ENCODE data around the gene OR2AK2.
"Not testable (repeated sequence)": the region's sequence is repeated elsewhere in the genome, so short reads cannot be mapped to it uniquely, and the experiment has no call there.

Gene OR2AK2, protein sequence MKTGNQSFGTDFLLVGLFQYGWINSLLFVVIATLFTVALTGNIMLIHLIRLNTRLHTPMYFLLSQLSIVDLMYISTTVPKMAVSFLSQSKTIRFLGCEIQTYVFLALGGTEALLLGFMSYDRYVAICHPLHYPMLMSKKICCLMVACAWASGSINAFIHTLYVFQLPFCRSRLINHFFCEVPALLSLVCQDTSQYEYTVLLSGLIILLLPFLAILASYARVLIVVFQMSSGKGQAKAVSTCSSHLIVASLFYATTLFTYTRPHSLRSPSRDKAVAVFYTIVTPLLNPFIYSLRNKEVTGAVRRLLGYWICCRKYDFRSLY

DNA sequence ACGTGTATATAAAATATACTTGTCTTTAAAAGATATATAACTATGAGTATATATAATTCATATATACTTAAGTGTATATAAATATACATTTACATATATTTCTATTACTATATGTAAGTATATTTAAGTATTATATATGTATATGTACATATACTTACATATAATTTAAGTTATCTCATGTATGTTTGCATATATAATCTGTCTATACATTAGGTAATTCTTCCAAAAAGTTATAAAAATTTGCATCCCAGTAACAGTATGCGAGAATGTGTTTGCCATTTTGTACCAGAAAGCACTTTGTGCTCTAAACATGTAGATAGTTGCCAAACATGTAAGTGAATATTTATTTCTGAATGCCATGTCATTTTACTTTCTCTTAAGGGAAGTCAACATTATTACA is at the start of gene OR2AK2:
Gene OR2AK2 (plus strand): TSS at position 301 of the 400 bp plus-strand sequence. CDS start 144 bp downstream, outside the sequence.
- Histone ChIP-seq H3K27me3 (no peaks in the 10 kb centered on the region), H3K4me2 (no peak within 1 kb of the TSS), H3K9me3 (no peaks in the 10 kb centered on the region), H3K4me1 (peaks cover 9% of the 10 kb centered on the region; the same call in 1 of the 2 replicates), H3K27ac (no peak within 1 kb of the TSS), H3K4me3 (no peak within 1 kb of the TSS), H3K9ac (no peak within 1 kb of the TSS), H4K20me1 (no peaks in the 10 kb centered on the region), H3K36me3 (no peaks in the 10 kb centered on the region)
- no peak for TF ChIP-seq Cebpa-rat (IDR thresholded peaks at IDR 0.05)

DNA sequence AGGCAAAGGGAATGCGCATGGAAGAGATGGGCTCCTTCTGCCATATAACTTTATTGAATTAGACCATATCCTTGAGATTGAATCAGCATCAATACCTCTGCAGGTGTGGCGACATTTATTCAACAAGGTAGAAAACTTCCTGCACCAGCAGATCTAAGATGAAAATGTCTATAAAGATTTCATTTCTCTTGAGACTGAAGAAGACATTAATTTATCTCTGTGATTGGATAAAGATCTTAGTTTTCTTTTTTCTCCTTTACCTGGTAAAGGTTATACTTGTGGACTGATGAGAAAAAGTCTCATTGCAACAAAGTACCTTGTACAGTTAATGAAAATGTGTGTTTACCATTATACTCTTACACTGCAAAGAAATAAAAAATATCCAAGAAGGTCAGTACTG is 45.1 kb upstream of the OR2AK2 start, which contains the start of gene OR2T8:
Gene OR2T8 (plus strand): TSS at position 301 of the 400 bp plus-strand sequence. CDS start 766 bp downstream, outside the sequence.
- H3K9ac ChIP-seq: no peak within 1 kb of the TSS
- H3K4me3 ChIP-seq: no peak within 1 kb of the TSS
- no peak within 1 kb of the TSS for H3K27ac ChIP-seq
- H3K9me3 ChIP-seq: no peaks in the 10 kb centered on the region
- TF ChIP-seq Cebpa-rat (IDR thresholded peaks at IDR 0.05): no peak
- H3K27me3 ChIP-seq: no peaks in the 10 kb centered on the region
- H3K4me1 ChIP-seq: no peaks in the 10 kb centered on the region
- H4K20me1 ChIP-seq: no peaks in the 10 kb centered on the region
- no peak within 1 kb of the TSS for H3K4me2 ChIP-seq
- H3K36me3 ChIP-seq: no peaks in the 10 kb centered on the region

DNA sequence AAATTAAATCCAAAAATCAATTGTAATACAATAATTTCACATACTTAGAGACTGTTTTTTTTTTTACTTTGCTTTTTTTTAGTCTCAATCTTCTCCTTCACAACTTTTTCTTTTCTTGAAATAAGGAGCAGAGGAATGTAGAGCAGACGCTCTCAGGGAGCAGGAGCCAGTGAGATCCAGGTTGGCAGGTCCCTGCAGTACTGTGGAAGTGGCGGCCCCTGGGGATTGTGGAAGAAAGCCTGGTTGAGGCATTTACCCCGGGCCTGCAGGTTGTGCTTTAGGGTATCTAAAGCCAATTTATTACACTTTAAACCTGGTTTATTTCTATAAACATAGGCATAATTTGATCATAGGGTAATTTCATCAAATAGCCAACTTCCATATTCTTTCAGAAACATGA is 41.1 kb upstream of the OR2AK2 start:
- Histone ChIP-seq H3K4me2 (no peak overlapping the region), H3K4me1 (no peaks in the 10 kb centered on the region)
- TF ChIP-seq Cebpa-rat (IDR thresholded peaks at IDR 0.05): no peak

DNA sequence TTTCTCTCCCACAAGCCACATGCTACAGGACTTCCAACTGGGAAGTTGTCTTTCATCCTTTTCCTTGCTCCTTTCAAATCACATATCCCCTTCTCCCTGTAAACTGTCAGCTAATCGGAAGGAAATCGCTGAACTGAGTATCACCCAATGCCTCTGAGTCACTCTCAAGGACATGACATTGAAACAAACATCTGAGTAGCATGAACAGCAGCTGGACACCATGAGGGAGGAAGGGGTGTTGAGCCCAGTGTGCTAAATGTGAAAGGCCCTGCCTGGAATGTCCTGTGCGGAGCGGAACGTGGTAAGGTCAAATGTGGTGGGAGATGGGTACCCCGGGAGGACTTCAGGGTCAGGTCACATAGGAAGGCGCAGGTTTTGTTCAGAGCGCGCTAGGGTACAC is 40.2 kb upstream of the OR2AK2 start, which contains the start of gene OR2AJ1:
Gene OR2AJ1 (plus strand): TSS at position 22 of the 400 bp plus-strand sequence. CDS start 8,880 bp downstream, outside the sequence.
- Histone ChIP-seq H3K4me1 (no peaks in the 10 kb centered on the region), H3K9ac (no peak within 1 kb of the TSS), H3K36me3 (no peaks in the 10 kb centered on the region), H3K27ac (no peak within 1 kb of the TSS), H3K27me3 (no peaks in the 10 kb centered on the region), H3K4me3 (no peak within 1 kb of the TSS), H4K20me1 (no peaks in the 10 kb centered on the region), H3K4me2 (no peak within 1 kb of the TSS), H3K9me3 (no peaks in the 10 kb centered on the region)
- no peak for TF ChIP-seq Cebpa-rat (IDR thresholded peaks at IDR 0.05)

More for the DNA sequence above, 41.1 kb upstream of the OR2AK2 start:
- no peaks in the 10 kb centered on the region for H3K36me3 ChIP-seq
- no peak overlapping the region for H3K27ac ChIP-seq
- no peaks in the 10 kb centered on the region for H4K20me1 ChIP-seq
- no peak overlapping the region for H3K4me3 ChIP-seq
- H3K9me3 ChIP-seq: no peaks in the 10 kb centered on the region
- H3K27me3 ChIP-seq: no peaks in the 10 kb centered on the region
- no peak overlapping the region for H3K9ac ChIP-seq

DNA sequence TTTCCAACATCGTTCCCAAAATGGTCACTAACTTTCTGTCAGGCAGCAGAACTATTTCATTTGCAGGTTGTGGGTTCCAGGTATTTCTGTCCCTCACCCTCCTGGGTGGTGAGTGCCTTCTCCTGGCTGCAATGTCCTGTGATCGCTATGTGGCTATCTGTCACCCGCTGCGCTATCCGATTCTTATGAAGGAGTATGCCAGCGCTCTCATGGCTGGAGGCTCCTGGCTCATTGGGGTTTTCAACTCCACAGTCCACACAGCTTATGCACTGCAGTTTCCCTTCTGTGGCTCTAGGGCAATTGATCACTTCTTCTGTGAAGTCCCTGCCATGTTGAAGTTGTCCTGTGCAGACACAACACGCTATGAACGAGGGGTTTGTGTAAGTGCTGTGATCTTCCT is 31.0 kb upstream of the OR2AK2 start:
- Histone ChIP-seq H3K36me3 (no peaks in the 10 kb centered on the region), H3K4me3 (no peak overlapping the region), H3K4me1 (no peaks in the 10 kb centered on the region), H4K20me1 (no peaks in the 10 kb centered on the region), H3K9ac (no peak overlapping the region), H3K27me3 (no peaks in the 10 kb centered on the region), H3K9me3 (peaks cover 16% of the 10 kb centered on the region), H3K27ac (no peak overlapping the region), H3K4me2 (no peak overlapping the region)
- no peak for TF ChIP-seq Cebpa-rat (IDR thresholded peaks at IDR 0.05)

DNA sequence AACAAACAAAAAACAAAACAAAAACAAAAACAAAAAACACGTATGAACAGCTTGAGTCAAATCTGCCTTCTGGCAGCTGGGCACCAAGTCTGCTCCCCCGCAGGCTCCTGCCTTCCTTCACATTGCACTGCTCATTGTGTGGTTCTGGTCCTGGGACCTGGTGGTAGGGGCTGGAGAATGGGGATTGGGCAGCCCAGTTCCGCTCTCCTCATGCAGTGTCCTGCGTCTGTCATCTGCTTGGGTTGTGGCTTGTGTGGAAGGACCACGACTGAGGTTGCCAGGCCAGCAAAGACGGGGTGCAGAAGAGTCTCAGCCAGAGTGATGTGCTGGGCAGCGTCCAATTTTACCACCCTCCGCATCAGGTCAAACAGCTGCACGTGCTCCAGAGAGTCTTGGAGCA is 29.3 kb upstream of the OR2AK2 start:
- H3K9ac ChIP-seq: no peak overlapping the region
- H3K4me3 ChIP-seq: no peak overlapping the region
- H3K27me3 ChIP-seq: no peaks in the 10 kb centered on the region
- H3K9me3 ChIP-seq: peaks cover 16% of the 10 kb centered on the region
- H3K36me3 ChIP-seq: no peaks in the 10 kb centered on the region
- no peaks in the 10 kb centered on the region for H3K4me1 ChIP-seq
- no peak for TF ChIP-seq Cebpa-rat (IDR thresholded peaks at IDR 0.05)
- H3K4me2 ChIP-seq: no peak overlapping the region
- no peaks in the 10 kb centered on the region for H4K20me1 ChIP-seq
- H3K27ac ChIP-seq: no peak overlapping the region

DNA sequence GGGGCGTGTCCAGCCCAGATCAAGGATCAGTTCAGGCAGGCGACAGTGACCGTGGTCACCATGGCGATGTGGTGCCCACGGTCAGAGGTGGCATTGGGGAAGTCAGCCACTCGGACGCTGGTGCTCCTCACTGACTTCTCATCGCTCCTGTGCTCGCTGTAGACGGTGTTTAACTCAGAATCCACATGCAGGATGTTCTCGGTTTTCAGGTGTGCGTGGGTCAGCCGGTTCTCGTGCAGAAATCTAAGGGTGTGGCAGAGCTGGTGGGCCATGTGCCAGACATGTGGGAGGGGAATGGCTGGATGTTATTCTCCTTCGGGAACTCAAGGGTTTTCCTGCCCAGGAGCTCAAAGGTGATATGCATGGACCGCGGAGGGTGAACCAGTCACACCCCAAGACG is 28.6 kb upstream of the OR2AK2 start:
- H3K4me3 ChIP-seq: no peak overlapping the region
- no peak overlapping the region for H3K27ac ChIP-seq
- peaks cover 16% of the 10 kb centered on the region for H3K9me3 ChIP-seq
- no peaks in the 10 kb centered on the region for H3K36me3 ChIP-seq
- no peaks in the 10 kb centered on the region for H3K27me3 ChIP-seq
- no peak for TF ChIP-seq Cebpa-rat (IDR thresholded peaks at IDR 0.05)
- no peaks in the 10 kb centered on the region for H3K4me1 ChIP-seq
- no peak overlapping the region for H3K9ac ChIP-seq
- H3K4me2 ChIP-seq: no peak overlapping the region
- no peaks in the 10 kb centered on the region for H4K20me1 ChIP-seq

DNA sequence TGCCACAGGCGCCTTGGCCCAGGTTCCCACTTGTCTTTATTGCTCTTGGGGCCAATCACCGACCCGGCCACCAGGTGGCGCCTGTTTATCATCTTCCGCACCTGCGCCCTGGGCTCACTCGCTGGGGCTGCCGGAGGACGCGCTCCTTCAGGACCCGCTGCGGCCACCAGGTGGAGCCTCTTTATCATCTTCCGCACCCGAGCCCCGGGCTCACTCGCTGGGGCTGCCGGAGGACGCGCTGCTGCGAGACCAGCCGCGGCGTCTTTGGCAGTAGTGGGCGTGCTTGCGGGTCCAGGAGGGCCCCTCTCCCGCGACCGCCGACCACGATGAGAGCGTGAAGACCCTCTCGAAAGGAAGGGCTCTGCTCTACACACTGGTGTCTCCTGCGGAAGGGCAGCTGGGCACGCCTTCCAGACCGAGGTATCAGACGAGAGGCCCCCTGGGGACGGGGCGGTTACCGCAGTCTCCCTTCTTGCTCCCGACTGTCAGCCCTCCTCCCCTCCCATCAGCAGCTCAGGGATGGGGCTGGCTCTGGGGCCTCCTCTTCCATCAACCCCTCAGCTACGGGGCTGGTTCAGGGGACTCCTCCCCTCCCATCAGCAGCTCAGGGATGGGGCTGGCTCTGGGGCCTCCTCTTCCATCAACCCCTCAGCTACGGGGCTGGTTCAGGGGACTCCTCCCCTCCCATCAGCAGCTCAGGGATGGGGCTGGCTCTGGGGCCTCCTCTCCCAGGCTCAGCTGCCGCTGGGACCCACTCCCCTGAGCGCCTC is 27.9 kb upstream of the OR2AK2 start:
- not testable (repeated sequence) for H3K4me3 ChIP-seq, H3K4me2 ChIP-seq, H4K20me1 ChIP-seq, H3K27ac ChIP-seq, H3K9ac ChIP-seq, H3K36me3 ChIP-seq, H3K4me1 ChIP-seq, H3K27me3 ChIP-seq
- H3K9me3 ChIP-seq: peaks cover 16% of the 10 kb centered on the region

DNA sequence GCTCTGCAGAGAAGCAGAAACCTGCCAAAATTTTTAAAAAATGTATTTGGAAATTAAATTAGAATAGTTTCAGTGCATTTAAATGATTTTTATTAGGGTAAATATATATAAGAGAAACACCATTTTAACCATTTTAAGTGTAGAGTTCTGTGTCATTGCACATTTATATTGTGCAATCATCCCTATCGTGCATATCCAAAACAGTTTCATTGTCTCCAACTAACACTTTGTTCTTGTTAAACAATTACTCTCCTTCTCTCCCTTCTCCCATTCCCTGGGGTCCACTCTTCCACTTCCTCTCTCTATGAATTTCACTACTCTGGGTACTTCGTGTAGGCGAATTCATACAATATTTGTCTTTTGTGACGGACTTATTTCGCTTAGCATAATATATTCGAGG is 22.4 kb upstream of the OR2AK2 start:
- H3K4me3 ChIP-seq: no peak overlapping the region
- H3K9ac ChIP-seq: no peak overlapping the region
- H3K27me3 ChIP-seq: no peaks in the 10 kb centered on the region
- no peak overlapping the region for H3K27ac ChIP-seq
- no peaks in the 10 kb centered on the region for H4K20me1 ChIP-seq
- no peaks in the 10 kb centered on the region for H3K9me3 ChIP-seq
- no peak overlapping the region for H3K4me2 ChIP-seq
- H3K36me3 ChIP-seq: no peaks in the 10 kb centered on the region
- no peaks in the 10 kb centered on the region for H3K4me1 ChIP-seq
- no peak; the same call in 1 of the 2 replicates for TF ChIP-seq Cebpa-rat (IDR thresholded peaks at IDR 0.05)

DNA sequence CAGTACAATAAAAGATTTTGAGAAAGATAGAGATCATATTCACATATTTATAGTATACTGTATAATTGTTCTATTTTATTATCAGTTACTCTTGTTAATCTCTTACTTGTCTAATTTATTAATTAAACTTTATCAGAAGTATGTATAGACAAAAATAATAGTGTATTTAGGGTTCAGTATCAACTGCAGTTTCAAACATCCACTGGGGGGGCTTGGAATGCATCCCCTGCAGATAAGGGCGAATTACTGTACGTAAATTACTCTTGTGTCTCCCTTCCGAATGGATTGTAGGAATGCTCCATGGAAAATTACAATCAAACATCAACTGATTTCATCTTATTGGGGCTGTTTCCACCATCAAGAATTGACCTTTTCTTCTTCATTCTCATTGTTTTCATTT is 16.5 kb upstream of the OR2AK2 start, which contains the start of gene OR2L8:
Gene OR2L8 (plus strand): TSS at position 301 of the 400 bp plus-strand sequence. CDS start 0 bp downstream, at position 301.
- Histone ChIP-seq H3K4me3 (no peak within 1 kb of the TSS), H3K4me2 (no peak within 1 kb of the TSS)

More for the DNA sequence above, 16.5 kb upstream of the OR2AK2 start, which contains the start of gene OR2L8:
- H3K27me3 ChIP-seq: no peaks in the 10 kb centered on the region
- H3K36me3 ChIP-seq: no peaks in the 10 kb centered on the region
- H4K20me1 ChIP-seq: no peaks in the 10 kb centered on the region
- H3K9ac ChIP-seq: no peak within 1 kb of the TSS
- H3K9me3 ChIP-seq: no peaks in the 10 kb centered on the region
- H3K4me1 ChIP-seq: no peaks in the 10 kb centered on the region
- TF ChIP-seq Cebpa-rat (IDR thresholded peaks at IDR 0.05): no peak
- no peak within 1 kb of the TSS for H3K27ac ChIP-seq

Measured in BLaER1 (cell line).